Measurements from ENCODE around the gene SPATA20.

DNA sequence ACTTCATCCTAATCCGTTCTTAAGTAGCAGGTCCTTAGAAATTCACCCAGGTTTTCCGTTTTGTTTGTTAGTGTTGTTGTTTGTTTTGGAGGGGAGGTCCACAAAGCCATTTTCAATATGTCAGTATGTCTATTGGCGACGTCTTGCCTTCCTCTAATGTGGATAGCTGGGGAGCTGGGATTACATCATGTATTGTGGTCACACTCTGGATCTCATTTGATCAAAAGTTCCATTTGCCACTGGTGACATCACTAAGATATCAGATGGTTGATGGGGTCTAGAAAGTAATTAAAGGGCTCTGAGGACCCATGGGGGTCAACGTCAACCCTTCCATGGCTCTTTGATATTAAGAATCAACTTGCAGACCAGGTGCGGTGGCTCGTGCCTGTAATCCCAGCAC lies 17.1 kb upstream of the SPATA20 start:
- no peak for TF ChIP-seq POLR2A (IDR thresholded peaks at IDR 0.05)
- TF ChIP-seq, protein P1, sequence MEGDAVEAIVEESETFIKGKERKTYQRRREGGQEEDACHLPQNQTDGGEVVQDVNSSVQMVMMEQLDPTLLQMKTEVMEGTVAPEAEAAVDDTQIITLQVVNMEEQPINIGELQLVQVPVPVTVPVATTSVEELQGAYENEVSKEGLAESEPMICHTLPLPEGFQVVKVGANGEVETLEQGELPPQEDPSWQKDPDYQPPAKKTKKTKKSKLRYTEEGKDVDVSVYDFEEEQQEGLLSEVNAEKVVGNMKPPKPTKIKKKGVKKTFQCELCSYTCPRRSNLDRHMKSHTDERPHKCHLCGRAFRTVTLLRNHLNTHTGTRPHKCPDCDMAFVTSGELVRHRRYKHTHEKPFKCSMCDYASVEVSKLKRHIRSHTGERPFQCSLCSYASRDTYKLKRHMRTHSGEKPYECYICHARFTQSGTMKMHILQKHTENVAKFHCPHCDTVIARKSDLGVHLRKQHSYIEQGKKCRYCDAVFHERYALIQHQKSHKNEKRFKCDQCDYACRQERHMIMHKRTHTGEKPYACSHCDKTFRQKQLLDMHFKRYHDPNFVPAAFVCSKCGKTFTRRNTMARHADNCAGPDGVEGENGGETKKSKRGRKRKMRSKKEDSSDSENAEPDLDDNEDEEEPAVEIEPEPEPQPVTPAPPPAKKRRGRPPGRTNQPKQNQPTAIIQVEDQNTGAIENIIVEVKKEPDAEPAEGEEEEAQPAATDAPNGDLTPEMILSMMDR (IDR thresholded peaks at IDR 0.05), result no peak

Measured in heart left ventricle (tissue), 13 donors.